Measurements from ENCODE around the gene HOOK2.

HOOK2 gene

DNA sequence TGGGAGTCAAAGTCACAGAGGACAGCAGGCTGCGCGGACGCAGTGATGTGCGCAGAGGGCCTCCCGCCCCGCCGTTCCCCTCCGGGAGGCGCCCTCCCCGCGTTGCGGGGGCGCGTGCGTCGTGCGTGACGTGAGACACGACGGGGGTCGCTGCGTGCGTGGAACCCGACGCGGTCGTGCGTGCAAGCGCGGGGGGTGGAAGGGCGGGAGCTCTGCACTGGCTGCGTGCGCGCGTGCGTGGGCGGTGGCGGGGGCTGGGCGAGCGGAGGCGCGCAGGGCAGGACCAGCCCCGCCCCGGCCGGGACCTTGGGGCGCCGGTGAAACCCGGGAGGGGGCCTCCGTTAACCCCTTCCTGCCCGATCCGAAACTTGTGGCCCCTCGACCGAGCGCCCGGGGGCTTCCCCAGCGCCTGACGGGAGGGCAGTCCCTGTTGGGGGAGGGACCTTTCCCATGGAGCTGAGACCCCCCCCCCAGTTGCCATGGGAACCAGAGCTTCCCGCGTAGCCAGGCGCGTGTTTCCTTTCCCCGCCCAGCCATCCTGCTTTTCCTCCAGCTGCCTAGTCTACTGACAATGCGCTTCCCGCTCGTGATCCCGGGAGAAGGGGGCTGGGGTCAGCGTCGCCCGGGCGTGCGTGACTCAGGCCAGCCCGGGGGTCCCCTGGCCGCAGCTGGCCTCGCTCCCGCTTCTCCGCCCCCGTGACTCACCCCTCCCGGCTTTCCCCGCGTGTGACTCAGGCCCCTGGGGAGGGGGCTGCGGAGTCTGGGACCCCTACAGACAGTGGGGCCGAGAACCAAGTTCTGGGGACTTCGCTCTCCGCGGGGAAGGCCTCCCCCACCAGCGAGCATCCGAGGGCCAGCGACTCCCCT, 7.3 kb upstream of the HOOK2 start:
- FAIRE-seq, result no peak

DNA sequence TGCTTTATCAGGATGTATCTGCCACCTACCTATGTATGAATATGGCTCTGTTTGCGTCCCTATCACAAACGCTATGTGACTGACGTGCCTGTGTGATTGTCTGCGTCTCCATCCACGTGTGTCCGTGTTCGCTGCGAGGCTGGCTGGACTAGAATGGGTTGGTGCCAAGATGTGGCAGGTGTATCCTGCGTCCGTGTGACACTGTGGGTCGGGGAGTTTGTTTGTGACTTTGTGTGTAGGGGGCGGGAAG, 6.7 kb upstream of the HOOK2 start:
- FAIRE-seq, result no peak

DNA sequence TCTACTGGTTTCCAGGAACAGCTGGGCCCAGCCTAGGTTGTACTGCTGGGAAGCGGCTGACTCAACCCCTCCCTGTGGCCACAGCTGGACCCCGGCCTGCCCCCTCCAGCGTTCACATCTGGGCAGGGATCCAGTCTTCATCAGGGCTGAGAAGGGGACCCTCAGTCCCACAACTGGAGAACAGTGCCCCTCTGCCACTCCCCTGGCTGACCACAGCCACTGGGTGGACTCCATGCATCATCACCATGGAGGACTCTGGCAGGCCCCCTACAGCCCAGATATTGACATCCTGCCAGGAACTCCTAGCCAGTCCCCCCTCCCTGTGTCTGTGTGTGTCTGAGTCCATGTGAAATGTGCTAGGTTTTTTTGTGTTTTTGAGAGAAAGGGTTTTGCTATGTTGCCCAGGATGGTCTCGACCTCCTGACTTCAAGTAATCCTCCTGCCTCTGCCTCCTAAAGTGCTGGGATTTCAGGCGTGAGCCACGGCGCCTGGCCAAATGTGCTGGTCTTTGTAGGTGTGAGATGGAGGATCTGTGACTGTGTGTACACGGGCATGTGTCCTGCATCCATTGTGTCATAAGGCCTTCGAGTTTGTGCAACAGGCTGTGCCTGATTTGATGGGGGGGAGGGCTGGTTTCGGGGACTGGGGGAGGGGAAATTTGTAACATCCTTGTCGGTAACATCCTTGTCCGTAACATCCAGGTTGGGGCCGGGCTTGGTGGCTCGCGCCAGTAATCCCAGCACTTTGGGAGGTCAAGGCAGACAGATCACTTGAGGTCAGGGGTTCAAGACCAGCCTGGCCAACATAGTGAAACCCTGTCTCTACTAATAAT, 4.0 kb upstream of the HOOK2 start:
- no peak for FAIRE-seq

DNA sequence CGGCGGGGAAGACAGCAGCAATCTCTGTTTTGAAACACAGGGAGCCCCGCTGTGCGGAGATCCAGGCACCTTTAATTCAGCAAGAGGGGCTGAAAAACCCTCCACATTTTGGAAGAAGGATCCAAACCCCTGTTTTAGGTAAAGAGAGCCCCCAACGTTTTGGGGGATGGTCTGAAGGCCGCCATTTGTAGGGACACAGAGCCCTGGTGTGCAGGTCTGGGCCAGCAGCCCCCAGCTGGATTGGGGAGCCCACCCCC, 3.5 kb upstream of the HOOK2 start:
- no peak for FAIRE-seq

DNA sequence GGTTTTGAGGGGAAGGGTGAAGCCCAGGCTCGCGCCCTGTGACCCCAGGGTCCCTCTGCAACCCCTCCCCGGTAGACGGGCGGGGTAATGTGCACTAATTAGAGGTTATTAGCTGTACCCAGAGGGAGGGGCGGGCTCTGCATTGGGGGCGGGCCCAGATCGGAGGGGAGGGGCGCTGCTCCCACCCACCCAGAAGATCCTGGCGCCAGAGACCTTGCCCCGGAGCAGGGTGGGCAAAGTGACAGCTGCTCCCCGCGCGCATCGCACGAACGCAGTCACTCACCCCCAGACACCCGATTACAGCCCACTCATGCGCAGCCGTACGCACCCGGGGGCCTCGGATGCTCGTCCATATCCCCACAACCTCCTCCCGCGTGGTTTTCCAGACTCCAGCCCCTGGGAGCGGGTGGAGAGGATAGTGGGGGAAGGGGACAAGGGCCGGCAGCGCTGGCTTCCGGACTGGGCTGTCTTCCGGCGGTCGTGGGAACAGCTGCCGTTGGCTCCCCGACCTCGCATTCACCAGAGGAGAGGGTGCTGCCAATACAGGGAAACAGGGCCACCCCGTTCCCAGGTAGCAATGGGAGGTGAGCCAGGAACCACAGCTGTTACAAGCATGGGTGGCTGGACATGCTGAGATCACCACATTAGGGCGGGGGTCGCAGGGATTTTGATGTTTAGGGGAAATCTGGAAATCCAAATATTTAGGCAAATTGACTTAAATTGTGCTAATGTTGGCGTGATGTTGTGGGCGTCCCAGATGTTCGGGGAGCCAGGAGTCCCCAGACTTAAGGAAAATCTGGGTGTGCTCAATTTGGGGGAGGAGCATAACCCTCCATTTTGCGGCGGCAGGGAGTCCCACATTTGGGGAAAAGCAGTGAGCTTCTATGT, 2.9 kb upstream of the HOOK2 start:
- FAIRE-seq, result no peak

DNA sequence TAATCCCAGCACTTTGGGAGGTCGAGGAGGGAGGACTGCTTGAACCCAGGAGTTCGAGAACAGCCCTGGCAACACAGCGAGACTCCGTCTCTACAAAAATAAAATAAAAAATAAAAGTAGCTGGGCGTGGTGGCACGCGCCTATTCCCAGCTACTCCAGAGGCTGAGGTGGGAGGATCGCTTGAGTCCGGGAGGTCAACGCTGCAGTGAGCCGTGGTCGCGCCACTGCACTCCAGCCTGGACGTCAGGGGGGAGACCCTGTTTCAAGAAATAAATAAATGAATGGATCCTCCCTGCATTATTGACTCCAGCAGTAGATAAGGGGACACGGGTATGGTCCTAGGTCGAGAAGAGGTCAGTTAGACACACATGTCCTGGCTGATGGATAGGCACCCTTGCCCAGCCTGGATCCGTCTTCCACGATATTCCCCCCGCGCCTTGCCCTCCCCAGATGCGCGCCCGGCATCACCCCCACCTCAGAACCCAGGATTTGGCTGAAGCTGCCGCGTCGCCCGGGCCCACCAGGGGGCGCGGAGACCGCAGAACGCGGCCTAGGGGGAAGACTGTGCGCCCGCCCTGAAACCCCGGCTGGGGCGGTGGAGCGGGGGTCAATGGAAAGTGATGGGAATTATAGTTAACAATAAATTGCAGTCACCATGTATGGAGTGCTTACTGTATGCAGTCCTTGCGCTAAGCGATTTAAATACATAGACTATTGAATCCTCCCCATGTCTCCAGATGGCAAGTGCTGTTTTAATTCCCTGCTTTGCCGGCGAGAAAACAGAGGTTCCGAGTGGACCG, 2.1 kb upstream of the HOOK2 start:
- no peak for FAIRE-seq

DNA sequence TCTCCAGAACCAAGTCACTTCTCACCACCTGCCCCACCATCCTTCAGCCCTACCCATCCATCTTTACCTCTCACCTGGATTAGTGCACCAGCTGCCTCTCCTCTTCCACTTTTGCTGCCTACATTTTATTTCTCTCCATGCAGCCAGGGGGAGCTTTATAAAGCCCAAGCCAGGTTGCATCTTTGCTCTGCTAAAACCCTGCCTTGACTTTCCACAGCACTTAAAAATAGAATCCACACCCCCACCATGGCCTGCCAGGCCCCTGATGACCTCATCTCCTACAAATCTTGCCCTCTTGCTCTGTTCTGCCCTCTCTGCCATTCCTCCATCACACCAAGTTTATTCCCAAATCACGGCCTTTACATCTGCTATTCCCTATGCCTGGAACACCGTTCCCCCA, 1.8 kb downstream of the HOOK2 start:
- no peak for FAIRE-seq

DNA sequence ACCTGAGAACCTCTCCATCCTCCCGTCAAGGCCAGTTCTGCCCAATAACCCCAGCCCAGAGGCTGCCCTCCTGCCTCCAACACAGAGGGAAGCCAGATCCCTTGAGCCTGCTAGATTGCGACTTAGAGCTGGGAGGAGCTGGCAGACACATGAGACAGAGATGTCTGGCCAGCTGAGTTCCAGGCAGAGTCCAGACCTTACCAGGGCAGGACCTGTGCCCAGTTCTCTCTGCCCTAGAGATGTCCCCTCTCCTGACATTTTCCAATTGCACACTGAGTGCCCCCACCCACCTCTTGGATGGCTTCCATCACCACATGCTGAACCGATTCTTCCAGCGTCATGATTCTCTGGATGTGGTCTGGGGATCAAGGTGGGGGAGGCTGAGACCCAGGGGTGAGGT, 3.0 kb downstream of the HOOK2 start:
- no peak for FAIRE-seq

DNA sequence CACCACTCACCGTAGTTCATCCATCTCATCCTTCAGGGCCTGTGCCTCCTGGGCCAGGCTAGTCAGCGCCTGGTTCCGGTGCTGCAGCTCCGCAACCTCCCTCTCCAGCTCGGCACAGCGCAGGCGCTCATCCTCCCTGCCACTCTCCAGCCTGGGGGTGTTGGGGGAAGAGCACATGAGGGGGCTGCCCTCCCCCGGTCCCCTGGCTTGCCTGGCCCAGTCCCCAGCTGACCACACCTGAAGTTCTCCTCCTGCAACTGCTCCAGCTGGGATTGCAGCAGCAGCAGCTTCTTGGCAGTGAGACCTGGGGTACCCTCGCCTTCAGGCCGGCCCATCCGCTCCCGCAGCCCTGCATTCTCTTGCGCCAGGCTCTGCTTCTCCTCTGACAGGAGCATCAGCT, 4.4 kb downstream of the HOOK2 start:
- no peak for FAIRE-seq

DNA sequence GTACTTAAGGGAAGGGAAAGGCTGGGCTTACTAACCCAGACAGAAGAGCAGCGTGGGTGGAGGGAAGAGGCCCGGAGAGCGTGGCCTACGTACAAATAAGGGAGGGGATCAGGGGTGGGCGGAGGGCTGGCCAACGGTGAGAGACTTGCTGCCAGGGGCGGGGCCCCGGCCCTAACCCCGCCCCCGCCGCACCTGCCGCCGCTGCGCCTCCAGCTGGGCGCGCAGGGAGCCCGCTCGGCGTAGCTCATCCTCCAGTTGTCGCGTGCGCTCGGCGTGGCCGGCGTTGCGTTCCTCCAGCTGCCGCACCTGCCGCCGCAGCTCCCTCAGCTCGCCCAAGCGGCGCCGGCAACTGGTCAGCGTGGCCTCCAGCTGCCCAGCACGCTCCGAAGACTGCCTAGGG, 5.7 kb downstream of the HOOK2 start:
- no peak for FAIRE-seq

DNA sequence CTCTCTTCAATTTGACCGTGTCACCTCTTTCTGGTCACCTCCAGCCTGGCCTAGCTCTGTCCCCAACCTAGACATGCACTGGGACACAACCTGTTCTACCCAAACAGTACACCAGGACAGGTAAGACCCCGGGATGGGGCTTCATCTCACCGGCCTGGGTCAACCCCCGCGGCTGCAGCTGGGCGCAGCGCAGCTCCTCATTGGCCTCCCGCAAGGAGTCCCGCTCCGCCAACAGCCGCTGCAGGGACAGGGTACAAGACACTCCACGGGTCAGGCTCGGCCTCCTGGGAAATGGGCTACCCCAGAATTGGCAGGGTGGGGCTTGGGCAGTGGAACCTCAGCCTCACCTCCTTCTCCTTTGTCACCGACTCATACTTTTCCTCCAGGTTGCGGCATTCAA, 7.7 kb downstream of the HOOK2 start:
- FAIRE-seq, result no peak

DNA sequence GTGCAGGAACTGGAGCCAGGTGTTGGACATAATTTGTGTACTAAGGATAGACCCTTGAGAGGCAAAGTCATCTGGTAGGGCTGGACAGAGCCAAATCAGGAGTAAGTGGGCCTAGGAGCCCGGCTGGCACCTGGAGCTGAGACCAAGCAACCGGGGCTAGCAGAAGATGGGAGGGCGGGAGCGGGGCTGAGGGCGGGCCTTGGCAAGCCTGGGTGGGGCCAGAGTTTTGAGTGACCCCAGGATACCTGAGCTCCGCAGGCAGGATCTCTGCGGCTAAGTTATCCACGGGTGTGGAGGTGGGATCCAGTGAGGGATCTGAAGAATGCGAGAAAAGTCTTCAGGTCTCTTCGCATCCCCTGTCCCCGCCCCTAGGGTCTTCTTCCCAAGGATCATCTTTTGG, 8.2 kb downstream of the HOOK2 start:
- no peak for FAIRE-seq

DNA sequence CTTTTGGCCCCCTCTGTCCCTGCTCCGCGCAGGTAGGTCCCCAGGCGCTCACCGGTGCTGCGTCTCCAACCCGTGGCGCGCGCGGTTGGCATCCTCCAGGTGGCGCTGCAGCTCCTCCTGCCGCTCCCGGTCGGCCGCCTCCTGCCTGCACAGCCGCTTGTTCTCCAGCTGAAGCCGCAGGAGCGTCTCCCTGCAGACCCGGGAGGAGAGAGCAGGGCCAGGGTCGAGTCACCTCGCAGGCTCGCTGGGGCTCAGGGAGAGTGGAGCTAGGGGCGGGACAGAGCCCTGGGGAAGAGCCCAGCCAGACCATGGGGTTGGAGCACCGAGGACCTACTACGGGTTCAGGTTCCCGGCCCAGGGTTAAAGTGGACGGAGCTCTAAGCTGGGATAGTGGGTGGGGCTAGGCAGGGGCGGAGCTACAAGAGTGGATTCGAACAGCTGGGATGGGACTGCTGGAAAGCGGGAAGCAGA, 9.3 kb downstream of the HOOK2 start:
- FAIRE-seq, result no peak

DNA sequence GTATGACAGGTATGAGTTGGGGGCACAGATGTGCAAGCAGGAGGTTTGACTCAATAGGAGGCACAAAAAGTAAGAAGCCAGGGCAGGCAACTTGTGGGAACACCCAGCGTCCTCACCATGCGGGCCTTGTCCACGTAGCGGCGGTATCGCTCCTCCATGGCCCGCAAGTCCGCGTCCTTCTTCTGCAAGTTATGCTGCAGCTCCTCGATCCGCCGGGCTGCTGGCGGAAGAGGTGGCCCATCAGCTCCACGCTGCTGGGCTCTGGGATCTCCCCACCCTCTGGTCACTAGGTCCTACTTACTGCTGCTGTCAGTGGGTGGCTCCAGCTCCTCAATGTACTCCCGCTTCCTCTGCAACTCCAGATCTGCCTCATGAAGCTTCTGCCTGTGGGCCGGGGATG, 10.7 kb downstream of the HOOK2 start:
- FAIRE-seq, result no peak

DNA sequence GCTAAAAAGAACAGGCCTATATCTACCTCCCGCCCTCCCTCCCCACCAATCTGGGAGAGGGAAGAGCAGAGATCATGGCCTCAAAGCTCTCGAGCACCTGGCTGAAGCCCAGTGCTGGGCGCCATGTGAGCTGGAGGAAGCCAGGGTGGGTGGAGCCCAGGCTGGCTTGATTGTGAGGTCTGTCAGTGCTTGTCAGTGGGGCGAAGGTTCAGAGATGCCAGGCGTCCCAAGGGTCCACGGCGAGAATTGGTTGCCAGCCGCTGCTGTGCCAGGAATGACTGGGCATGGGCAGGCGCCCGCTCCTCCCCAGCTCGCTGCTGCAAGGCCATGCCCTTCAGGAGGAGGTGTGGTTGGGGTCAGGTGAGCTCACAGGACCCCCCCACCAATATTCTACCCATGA, 12.3 kb downstream of the HOOK2 start:
- FAIRE-seq, result no peak

DNA sequence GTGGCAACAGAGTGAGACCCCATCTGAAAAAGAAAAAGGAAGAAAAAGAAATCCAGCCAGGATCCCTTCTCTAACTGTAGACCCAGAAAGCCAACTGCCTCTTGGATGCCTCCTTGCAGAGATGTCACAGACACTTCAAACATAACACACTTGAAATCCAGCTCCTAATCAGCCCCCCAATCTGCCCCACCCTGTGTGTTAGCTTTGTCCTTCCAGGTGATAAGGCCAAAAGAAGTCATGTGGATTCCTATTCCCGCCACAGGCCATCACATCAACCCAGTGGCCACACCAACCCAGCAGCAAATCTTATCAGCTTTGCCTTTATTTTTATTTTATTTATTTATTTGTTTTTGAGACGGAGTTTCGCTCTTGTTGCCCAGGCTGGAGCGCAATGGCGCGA, 15.7 kb downstream of the HOOK2 start:
- FAIRE-seq, result no peak

DNA sequence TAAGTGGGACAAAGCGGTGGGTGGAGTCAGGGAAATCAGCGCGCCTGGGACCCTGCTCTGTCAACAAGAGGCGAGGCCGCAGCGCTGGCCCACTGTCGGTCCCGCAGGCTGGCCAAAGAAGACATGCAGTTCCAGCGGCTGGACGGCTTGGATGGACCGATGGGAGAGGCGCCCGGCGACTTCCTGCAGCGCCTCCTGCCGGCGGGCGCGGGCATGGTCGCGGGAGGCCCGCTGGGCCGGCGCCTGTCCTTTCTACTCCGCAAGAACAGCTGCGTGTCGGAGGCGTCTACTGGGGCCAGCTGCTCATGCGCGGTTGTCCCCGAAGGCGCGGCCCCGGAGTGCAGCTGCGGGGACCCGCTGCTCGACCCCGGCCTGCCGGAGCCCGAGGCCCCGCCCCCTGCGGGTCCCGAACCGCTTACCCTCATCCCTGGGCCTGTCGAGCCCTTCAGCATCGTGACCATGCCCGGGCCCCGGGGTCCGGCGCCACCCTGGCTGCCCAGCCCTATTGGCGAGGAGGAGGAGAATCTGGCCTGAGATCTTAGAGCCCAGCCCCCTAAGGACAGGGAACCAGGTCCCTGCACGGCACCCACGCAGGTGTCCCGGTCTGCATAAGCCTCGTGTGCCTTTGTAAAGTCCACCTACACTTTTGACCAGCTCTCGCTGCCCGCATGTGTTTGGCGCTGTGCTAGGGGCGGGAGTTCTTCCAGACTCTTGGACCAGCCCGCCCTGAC, 17.6 kb downstream of the HOOK2 start:
- no peak for FAIRE-seq

DNA sequence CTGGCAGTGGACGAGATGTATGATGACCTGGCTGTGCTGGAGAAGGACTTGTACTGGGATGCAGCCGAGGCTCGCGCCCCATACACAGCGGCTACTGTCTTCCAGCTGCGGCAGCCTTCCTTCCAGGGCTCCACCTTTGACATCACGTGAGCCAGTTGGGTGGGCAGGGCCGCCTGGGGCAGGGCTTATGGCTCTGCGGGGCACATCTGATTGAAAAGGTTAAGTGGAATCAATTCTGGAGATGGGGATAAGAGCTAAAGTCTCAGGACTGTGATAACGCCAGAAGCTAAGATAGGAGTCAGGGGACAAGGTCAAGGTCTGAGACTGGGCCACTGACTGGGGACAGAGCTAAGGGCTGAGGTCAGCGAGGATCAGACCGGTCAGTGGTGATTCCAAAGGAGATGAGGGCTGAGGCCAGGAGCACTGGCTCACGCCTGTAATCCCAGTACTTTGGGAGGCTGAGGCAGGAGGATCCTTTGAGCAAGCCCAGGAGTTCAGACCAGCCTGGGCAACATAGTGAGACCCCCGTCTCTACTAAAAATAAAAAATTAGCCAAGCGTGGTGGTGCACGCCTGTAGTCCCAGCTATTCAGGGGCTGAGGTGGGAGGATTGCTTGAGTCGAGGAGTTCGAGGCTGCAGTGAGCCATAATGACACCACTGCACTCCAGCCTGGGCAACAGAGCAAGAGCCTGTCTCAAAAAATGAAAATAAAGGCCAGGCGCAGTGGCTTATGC, 19.0 kb downstream of the HOOK2 start:
- no peak for FAIRE-seq

DNA sequence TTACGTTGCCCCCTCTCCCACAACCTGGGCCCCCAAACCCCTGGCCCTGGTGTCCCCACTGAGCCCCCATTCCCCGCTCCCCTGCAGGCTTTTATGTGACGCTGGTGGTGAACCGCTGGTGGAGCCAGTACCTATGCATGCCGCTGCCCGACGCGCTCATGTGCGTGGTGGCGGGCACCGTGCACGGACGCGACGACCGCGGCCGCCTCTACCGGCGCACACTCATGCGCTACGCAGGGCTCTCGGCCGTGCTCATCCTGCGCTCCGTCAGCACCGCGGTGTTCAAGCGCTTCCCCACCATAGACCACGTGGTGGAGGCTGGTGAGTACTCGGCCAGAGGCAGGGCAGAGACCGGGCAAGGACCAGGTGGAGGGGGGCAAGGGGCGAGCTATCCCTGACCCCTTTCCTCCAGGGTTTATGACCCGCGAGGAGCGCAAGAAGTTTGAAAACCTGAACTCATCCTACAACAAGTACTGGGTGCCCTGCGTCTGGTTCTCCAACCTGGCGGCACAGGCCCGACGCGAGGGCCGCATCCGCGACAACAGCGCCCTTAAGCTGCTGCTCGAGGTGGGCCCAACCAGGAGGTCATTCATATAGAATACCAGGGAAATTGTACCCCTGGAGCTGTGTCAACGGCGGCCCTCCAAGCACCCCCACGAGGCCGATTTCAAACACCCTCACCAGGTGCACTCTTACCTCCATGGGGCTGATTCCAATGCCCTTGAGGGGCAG, 20.7 kb downstream of the HOOK2 start:
- no peak for FAIRE-seq

DNA sequence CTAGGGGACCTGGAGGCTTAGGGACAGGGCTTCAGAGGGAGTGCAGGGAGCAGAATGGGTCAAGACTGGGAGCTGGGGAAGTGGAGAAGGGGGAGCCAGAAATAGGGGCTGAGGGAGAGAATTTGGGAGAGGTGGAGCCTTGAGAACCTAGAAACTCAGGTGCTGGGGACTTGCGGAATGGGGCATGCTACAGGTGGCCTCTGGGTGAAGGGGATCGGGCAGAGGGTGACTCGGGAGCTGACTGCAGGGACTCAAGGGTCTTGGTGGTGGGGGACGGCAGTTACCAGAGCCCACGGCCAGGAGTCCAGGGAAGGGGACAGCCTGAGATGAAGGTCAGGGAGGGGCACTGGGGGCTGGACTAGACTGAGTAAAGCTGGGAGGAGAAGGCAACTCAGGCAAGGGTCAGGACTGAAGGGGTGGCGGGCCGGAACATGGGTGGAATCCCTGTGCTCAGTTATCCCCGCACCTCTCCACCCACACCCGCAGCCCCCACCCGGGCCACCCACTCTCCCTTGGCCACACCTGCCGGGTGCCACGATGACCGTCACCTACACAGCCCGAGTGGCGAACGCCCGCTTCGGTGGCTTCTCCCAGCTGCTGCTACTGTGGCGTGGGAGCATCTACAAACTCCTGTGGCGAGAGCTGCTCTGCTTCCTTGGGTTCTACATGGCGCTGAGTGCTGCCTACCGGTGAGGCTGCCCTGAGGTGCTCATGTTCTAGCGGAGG, 23.1 kb downstream of the HOOK2 start:
- FAIRE-seq, result no peak

All from endometrium (tissue), 2 donors.